Tibial artery (tissue), 4 donors: ENCODE data around the gene HACD3.
"Not testable (repeated sequence)": the region's sequence is repeated elsewhere in the genome, so short reads cannot be mapped to it uniquely, and the experiment has no call there.

Source experiments
- DNase-seq, 2 donors: peaks; one replicate each; pipeline ENCODE4 v3.0.0-alpha.2; 2019
- H3K27ac ChIP-seq, 2 donors: fragments of 200-600 bp; sonication (generic) in 1 of 2; 1 replicate in 1 of 2; 2 replicates in 1 of 2; pipeline ENCODE4 v1.5.1; 2018 to 2019; ENCODE audit warnings: mild to moderate bottlenecking in 1 of 2
- H3K27me3 ChIP-seq, 2 donors: fragments of 200-600 bp; sonication (generic) in 1 of 2; one replicate each; pipeline versions ENCODE4 v1.5.1 to v1.6.0; 2016 to 2019
- H3K36me3 ChIP-seq, 3 donors: fragments of 200-600 bp; sonication (generic) in 2 of 3; one replicate each; pipeline ENCODE4 v1.5.1; 2016 to 2019; ENCODE audit warnings: mild to moderate bottlenecking in 2 of 3
- H3K4me1 ChIP-seq, 4 donors: fragments of 200-600 bp; sonication (generic) in 2 of 4; 1 replicate in 3 of 4; 2 replicates in 1 of 4; pipeline ENCODE4 v1.5.1; 2016 to 2019
- H3K4me3 ChIP-seq, 2 donors: fragments of 200-600 bp; sonication (generic) in 1 of 2; 1 replicate in 1 of 2; 2 replicates in 1 of 2; pipeline ENCODE4 v1.5.1; 2018 to 2019; ENCODE audit warnings: mild to moderate bottlenecking in 2 of 2
- H3K9me3 ChIP-seq, 3 donors: fragments of 200-600 bp; sonication (generic) in 1 of 3; one replicate each; pipeline ENCODE4 v1.5.1; 2016 to 2019
- intact Hi-C: fragments of 100-400 bp; cut with DNase I; formaldehyde crosslinking; loops from one replicate; pipeline ENCODE4 v1.15.0; 2023; ENCODE audit warnings: low total_unique reads
- TF ChIP-seq, protein P1 (sequence below), 2 experiments: fragments of 200-600 bp in 1 of 2; fragments of 450-650 bp in 1 of 2; IDR thresholded peaks; one replicate each; pipeline ENCODE4 v1.5.1; 2017 to 2019; ENCODE audit warnings: antibody characterized with exemption in 2 of 2, mild to moderate bottlenecking in 1 of 2, moderate library complexity in 1 of 2

HACD3 gene

DNA sequence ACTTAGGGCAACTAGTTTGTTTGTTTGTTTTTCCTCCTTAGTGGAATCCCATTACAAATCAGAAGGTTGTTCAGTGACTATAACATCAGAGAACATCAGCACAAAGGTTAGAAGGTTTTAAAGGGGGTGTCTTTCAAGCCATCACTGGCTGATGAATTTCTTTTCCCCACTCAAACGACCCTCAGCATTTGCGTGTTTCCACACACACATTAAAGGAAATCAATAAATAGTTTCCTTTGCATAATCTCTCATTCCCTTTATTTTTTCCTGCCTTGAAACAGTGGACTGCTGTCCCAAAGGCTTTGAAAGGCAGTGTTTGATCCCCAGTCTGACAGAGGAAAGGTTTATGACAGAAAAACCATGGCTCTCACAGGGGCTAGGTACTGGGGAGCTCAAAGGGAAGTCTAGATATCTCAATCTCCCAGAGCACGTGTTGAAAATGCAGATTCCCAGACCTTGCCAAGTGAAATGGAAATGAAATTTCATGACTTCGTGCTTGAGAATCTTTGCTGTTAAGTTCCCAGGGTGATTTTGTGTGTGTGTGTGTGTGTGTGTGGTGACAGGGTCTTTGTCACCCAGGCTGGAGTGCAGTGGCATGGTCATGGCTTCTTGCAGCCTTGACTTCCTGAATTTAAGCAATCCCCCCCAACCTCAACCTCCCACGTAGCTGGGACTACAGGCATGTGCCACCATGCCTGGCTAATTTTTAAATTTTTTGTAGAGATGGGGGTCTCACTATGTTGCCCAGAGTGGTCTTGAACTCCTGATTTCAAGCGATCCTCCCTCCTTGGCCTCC lies 82.9 kb downstream of the HACD3 start:
- Histone ChIP-seq H3K9me3 (no peaks in the 10 kb centered on the region), H3K27ac (no peak overlapping the region), H3K4me1 (peaks cover 0 to 28% (median 20%) of the 10 kb centered on the region in 4 donors), H3K4me3 (no peak overlapping the region), H3K36me3 (no peaks in the 10 kb centered on the region), H3K27me3 (no peaks in the 10 kb centered on the region)
- TF ChIP-seq, protein P1, sequence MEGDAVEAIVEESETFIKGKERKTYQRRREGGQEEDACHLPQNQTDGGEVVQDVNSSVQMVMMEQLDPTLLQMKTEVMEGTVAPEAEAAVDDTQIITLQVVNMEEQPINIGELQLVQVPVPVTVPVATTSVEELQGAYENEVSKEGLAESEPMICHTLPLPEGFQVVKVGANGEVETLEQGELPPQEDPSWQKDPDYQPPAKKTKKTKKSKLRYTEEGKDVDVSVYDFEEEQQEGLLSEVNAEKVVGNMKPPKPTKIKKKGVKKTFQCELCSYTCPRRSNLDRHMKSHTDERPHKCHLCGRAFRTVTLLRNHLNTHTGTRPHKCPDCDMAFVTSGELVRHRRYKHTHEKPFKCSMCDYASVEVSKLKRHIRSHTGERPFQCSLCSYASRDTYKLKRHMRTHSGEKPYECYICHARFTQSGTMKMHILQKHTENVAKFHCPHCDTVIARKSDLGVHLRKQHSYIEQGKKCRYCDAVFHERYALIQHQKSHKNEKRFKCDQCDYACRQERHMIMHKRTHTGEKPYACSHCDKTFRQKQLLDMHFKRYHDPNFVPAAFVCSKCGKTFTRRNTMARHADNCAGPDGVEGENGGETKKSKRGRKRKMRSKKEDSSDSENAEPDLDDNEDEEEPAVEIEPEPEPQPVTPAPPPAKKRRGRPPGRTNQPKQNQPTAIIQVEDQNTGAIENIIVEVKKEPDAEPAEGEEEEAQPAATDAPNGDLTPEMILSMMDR (IDR thresholded peaks at IDR 0.05), result no peak
- intact Hi-C loops, result loop anchor here (5.0 kb wide), 1 partner anchor 1451 kb away; the partner anchor contains the start of gene PPIB
- DNase-seq, result no peak

DNA sequence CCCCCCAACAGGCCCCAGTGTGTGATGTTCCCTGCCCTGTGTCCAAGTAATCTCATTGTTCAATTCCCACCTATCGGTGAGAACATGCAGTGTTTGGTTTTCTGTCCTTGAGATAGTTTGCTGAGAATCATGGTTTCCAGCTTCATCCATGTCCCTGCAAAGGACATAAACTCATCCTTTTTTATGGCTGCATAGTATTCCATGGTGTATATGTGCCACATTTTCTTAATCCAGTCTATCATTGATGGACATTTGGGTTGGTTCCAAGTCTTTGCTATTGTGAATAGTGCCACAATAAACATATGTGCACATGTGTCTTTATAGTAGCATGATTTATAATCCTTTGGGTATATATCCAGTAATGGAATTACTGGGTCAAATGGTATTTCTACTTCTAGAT lies 85.6 kb downstream of the HACD3 start:
- H3K9me3 ChIP-seq, H3K36me3 ChIP-seq, DNase-seq, H3K4me3 ChIP-seq, H3K27me3 ChIP-seq, H3K27ac ChIP-seq, intact Hi-C loops: not testable (repeated sequence)
- peaks cover 0 to 11% (median 10%) of the 10 kb centered on the region in 4 donors for H3K4me1 ChIP-seq

DNA sequence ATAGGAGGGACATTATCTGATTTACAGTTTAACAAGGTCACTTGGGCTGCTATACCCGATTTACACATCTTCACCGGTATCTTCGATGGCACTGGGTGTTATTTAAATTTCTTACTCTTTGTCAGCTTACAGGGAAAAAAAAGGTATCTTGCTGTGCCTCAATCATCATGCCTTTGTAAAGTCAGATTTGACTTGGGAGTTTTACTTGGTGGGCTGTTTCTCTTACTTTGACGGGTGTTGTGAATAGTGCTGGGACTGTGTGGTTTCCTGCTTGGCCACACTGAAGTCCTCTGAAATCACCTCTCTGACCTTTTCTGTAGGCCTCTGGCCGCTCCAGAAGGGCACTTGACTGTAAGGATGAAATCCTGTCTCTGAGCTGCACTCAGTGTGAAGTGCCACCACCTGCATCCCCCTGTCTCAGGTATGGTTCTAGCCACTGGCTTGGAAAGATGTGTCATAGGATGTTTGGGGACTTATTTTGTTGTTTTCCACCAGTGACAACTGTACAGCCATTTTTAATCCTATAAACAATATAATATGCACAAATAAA lies 88.4 kb downstream of the HACD3 start:
- intact Hi-C loops, result no loop called here
- TF ChIP-seq, protein P1 (IDR thresholded peaks at IDR 0.05), result no peak
- H3K27ac ChIP-seq, result no peak overlapping the region
- H3K36me3 ChIP-seq, result peaks cover 0 to 8% (median 0%) of the 10 kb centered on the region in 3 donors
- H3K4me1 ChIP-seq, result no peaks in the 10 kb centered on the region
- no peaks in the 10 kb centered on the region for H3K9me3 ChIP-seq
- no peaks in the 10 kb centered on the region for H3K27me3 ChIP-seq
- DNase-seq, result no peak
- no peak overlapping the region for H3K4me3 ChIP-seq

DNA sequence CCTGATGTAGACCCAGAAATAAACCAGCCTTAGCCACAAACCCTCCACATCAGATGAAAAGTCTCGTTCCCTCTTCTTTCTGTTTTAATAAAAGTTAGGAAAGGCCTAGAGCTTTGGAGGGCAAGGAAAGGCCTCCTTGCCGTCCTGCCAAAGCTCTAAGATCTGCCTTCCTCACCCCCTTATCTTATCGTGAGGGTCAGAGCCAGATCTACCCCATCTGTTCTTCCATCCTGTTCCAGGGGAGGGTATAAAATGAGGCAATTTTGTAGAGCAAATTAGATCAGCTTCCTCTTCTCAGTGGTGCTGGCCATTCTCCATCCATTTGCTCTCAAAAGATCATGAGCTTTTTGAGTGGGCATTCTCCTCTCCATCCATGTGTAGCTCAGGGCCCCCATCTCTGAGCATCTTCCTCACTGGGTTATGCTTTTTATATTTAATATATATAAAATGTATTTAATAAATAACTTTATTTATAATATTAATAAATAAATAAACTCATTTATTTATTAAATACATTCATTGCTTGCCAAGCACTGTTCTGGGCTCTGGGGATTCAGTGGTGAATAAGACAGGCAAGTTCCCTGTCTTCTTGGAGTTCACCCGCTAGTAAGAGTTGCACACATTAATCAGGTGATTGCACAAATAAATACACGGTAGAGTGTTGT lies 89.5 kb downstream of the HACD3 start:
- DNase-seq, result no peak
- intact Hi-C loops, result no loop called here
- H3K4me1 ChIP-seq, result no peaks in the 10 kb centered on the region
- H3K9me3 ChIP-seq, result no peaks in the 10 kb centered on the region
- TF ChIP-seq, protein P1 (IDR thresholded peaks at IDR 0.05), result no peak
- H3K36me3 ChIP-seq, result peaks cover 6 to 16% (median 9%) of the 10 kb centered on the region in 3 donors
- no peak overlapping the region for H3K4me3 ChIP-seq
- no peaks in the 10 kb centered on the region for H3K27me3 ChIP-seq
- H3K27ac ChIP-seq, result no peak overlapping the region

- Histone ChIP-seq H3K36me3 (peaks cover 12 to 27% (median 16%) of the 10 kb centered on the region in 3 donors), H3K9me3 (no peaks in the 10 kb centered on the region), H3K27ac (no peak overlapping the region), H3K27me3 (no peaks in the 10 kb centered on the region), H3K4me1 (no peaks in the 10 kb centered on the region), H3K4me3 (no peak overlapping the region)
- DNase-seq, result no peak
- TF ChIP-seq, protein P1 (IDR thresholded peaks at IDR 0.05), result no peak
- intact Hi-C loops, result no loop called here
These were observed 90.6 kb downstream of the HACD3 start for GRCh38 chr15:65620833-65621232.

- DNase-seq, result no peak
- H3K9me3 ChIP-seq, result no peaks in the 10 kb centered on the region
- H3K27me3 ChIP-seq, result no peaks in the 10 kb centered on the region
- peaks cover 16 to 35% (median 19%) of the 10 kb centered on the region in 3 donors for H3K36me3 ChIP-seq
- H3K4me3 ChIP-seq, result no peak within 1 kb of the TSS
- intact Hi-C loops, result no loop called here
- H3K27ac ChIP-seq, result no peak within 1 kb of the TSS
- TF ChIP-seq, protein P1 (IDR thresholded peaks at IDR 0.05), result no peak
- H3K4me1 ChIP-seq, result no peaks in the 10 kb centered on the region
These were observed 91.4 kb downstream of the HACD3 start, which contains the start of gene SLC24A1 for GRCh38 chr15:65621638-65622037. Gene SLC24A1, plus strand, starts transcription at chr15:65621938. Its CDS starts 2,143 bp downstream, at chr15:65624081.
